Upper lobe of left lung (tissue), 6 donors: ENCODE measurements around the gene SST. TPM values are rescaled to one million over a fixed set of nuclear protein-coding genes. Genes with fewer than 3 reads are reported as not detected.
A peak's percentile ranks its signal among the peaks of the same experiment; 100 is the strongest.

Experiments
- ATAC-seq, 2 donors: fragments of 200-7000 bp; cut with Tn5 transposase; one replicate each; pipeline ENCODE4 v1.9.1; 2022; ENCODE audit warnings: mild to moderate bottlenecking in 2 of 2, moderate library complexity in 2 of 2; ENCODE audit not compliant: low FRiP score in 2 of 2
- DNase-seq, 2 donors: peaks; one replicate each; pipeline ENCODE4 v3.0.0-alpha.2; 2019 to 2020
- H3K27ac ChIP-seq, 4 donors: fragments of 200-600 bp; sonication (generic); one replicate each; pipeline ENCODE4 v1.5.1; 2016 to 2019
- H3K27me3 ChIP-seq, 4 donors: fragments of 200-600 bp; sonication (generic); one replicate each; pipeline ENCODE4 v1.5.1; 2017 to 2019
- H3K36me3 ChIP-seq, 4 donors: fragments of 200-600 bp; sonication (generic); one replicate each; pipeline ENCODE4 v1.5.1; 2016 to 2019
- H3K4me1 ChIP-seq, 4 donors: fragments of 200-600 bp; sonication (generic); one replicate each; pipeline ENCODE4 v1.5.1; 2018 to 2019
- H3K4me3 ChIP-seq, 4 donors: fragments of 200-600 bp; sonication (generic); one replicate each; pipeline ENCODE4 v1.5.1; 2017 to 2019; ENCODE audit warnings: mild to moderate bottlenecking in 2 of 4, moderate library complexity in 1 of 4
- H3K9me3 ChIP-seq, 4 donors: fragments of 200-600 bp; sonication (generic); one replicate each; pipeline ENCODE4 v1.5.1; 2018 to 2019
- EP300 ChIP-seq, 4 donors: sonication (generic); formaldehyde crosslinking; IDR thresholded peaks; one replicate each; pipeline ENCODE4 v1.5.1; 2017; ENCODE audit warnings: antibody characterized with exemption in 4 of 4, control low read depth in 2 of 4
- POLR2A ChIP-seq, 4 donors: fragments of 450-650 bp; IDR thresholded peaks; one replicate each; pipeline ENCODE4 v1.5.1; 2016 to 2017; ENCODE audit warnings: antibody characterized with exemption in 4 of 4, mild to moderate bottlenecking in 2 of 4
- POLR2AphosphoS5 ChIP-seq, 2 donors: sonication (generic); formaldehyde crosslinking; IDR thresholded peaks; one replicate each; pipeline ENCODE4 v1.5.1; 2017; ENCODE audit warnings: antibody characterized with exemption in 2 of 2
- WGBS, 2 donors: methylation state at CpG; one replicate each; pipeline ENCODE4 v1.1.5; 2017 to 2018; 5-methylcytosine and 5-hydroxymethylcytosine counted together
- total RNA-seq, 6 donors: library from RNA; depleted of rRNA in 4 of 6; stranded (reverse); fragments of >200 nt in 4 of 6; gene quantifications; one replicate each; pipeline versions ENCODE4 v1.1.0 to v1.2.1, GENCODE V29; 2016 to 2021
- TF ChIP-seq, protein P1 (sequence below), 6 experiments: fragments of 450-650 bp in 4 of 6; fragments of 200-600 bp in 2 of 6; sonication (generic) in 2 of 6; IDR thresholded peaks; one replicate each; pipeline ENCODE4 v1.5.1; 2016 to 2019; ENCODE audit warnings: antibody characterized with exemption in 6 of 6
- donor health status: DM: no; HTN: no; CAD: no; lungs with moderate emphysema.
- donor health status: DM: no; HTN: yes; CAD: no; lungs with severe emphysema.

SST gene
- total RNA-seq, 6 donors from 2014 or later, result not detected

GRCh38 chr3:187696021-187696420, 25.8 kb upstream of the SST start:
- no peak for DNase-seq
- H3K36me3 ChIP-seq, result no peaks in the 10 kb centered on the region
- H3K9me3 ChIP-seq, result no peaks in the 10 kb centered on the region
- 53 to 59% methylated on average over 4 of the region's 4 CpGs for WGBS, 2 donors
- no peaks in the 10 kb centered on the region for H3K4me1 ChIP-seq
- no peak overlapping the region for H3K4me3 ChIP-seq
- ATAC-seq, result no peak
- no peak for TF ChIP-seq POLR2A (IDR thresholded peaks at IDR 0.05)
- TF ChIP-seq, protein P1, sequence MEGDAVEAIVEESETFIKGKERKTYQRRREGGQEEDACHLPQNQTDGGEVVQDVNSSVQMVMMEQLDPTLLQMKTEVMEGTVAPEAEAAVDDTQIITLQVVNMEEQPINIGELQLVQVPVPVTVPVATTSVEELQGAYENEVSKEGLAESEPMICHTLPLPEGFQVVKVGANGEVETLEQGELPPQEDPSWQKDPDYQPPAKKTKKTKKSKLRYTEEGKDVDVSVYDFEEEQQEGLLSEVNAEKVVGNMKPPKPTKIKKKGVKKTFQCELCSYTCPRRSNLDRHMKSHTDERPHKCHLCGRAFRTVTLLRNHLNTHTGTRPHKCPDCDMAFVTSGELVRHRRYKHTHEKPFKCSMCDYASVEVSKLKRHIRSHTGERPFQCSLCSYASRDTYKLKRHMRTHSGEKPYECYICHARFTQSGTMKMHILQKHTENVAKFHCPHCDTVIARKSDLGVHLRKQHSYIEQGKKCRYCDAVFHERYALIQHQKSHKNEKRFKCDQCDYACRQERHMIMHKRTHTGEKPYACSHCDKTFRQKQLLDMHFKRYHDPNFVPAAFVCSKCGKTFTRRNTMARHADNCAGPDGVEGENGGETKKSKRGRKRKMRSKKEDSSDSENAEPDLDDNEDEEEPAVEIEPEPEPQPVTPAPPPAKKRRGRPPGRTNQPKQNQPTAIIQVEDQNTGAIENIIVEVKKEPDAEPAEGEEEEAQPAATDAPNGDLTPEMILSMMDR (IDR thresholded peaks at IDR 0.05), result no peak
- no peak for TF ChIP-seq EP300 (IDR thresholded peaks at IDR 0.05)
- no peak for TF ChIP-seq POLR2AphosphoS5 (IDR thresholded peaks at IDR 0.05)
- H3K27me3 ChIP-seq, result no peaks in the 10 kb centered on the region
- peak overlapping the region in 1 of 4 donors; percentile 32 for H3K27ac ChIP-seq

DNA sequence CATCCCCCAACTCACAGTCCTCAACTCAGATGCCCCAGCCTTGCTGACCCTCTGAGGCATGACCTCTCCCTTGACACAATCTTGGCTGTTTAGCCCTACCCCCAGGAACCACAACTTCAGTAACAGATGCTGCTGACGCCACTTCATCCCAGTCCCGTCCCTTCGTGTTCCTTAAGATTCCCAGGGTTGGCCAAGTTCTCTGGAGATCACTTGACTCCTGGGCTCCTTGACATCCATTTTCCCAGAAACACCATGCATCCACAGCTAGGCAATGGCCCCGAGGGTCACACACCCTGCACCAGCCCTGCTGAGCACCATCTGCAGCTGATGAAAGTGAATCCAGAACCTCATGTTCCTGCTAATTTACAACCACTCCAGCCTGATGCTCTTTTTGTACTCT, 25.3 kb upstream of the SST start:
- Histone ChIP-seq H3K4me1 (no peaks in the 10 kb centered on the region), H3K9me3 (no peaks in the 10 kb centered on the region), H3K36me3 (no peaks in the 10 kb centered on the region), H3K27ac (no peak overlapping the region), H3K4me3 (no peak overlapping the region), H3K27me3 (no peaks in the 10 kb centered on the region)
- DNase-seq (no peak), ATAC-seq (no peak)
- peak in 2 of 4 donors; percentile 35 to 43 for TF ChIP-seq EP300 (IDR thresholded peaks at IDR 0.05)
- TF ChIP-seq, protein P1 (IDR thresholded peaks at IDR 0.05), result no peak
- peak in 1 of 2 donors; percentile 19 for TF ChIP-seq POLR2AphosphoS5 (IDR thresholded peaks at IDR 0.05)
- TF ChIP-seq POLR2A (IDR thresholded peaks at IDR 0.05), result no peak
- 74 to 77% methylated on average over 4 of the region's 4 CpGs for WGBS, 2 donors

DNA sequence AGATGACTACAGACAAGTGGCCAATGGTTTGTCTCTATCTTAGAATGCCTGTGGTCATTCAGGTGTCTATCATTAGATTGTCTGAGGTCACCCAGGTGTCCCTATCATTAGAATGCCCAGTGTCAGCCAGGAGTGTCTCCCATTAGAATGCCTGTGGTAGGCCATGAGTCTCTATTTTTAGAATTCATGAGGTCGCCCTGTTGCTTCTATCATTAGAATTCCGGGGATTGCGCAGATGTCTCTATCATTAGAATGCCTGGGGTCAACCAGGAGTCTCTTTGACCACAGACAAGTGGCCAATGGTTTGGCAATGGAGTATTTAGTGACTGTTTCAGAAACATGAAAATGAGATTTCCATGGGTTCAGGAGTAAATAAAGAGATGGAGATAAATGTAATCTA, 24.6 kb upstream of the SST start:
- no peak overlapping the region for H3K27ac ChIP-seq
- no peaks in the 10 kb centered on the region for H3K4me1 ChIP-seq
- DNase-seq, result no peak
- no peaks in the 10 kb centered on the region for H3K27me3 ChIP-seq
- no peaks in the 10 kb centered on the region for H3K36me3 ChIP-seq
- TF ChIP-seq EP300 (IDR thresholded peaks at IDR 0.05), result no peak
- no peak for TF ChIP-seq POLR2A (IDR thresholded peaks at IDR 0.05)
- TF ChIP-seq POLR2AphosphoS5 (IDR thresholded peaks at IDR 0.05), result no peak
- TF ChIP-seq, protein P1 (IDR thresholded peaks at IDR 0.05), result no peak
- H3K9me3 ChIP-seq, result no peaks in the 10 kb centered on the region
- no peak for ATAC-seq
- H3K4me3 ChIP-seq, result no peak overlapping the region
- WGBS, 2 donors, result 71 to 79% methylated on average over 3 of the region's 3 CpGs

DNA sequence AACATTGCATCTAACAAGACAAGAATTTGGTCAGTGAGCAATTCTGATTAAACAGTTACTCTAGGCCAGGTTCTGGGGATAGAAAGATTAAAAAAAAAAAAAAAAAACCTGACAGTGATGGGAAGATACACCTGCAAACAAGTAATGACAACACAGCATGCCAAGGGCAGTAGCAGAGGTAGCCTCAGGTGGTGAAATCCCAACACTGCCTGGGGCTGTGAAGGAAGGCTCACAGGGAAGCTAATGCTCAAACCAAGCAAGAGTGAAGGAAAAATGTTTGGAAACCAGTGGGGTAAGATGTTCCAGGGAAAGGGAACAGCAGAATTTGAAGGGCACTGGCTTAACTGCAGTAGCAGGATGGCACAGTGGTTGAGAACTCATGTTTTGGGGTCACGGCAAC, 23.2 kb upstream of the SST start:
- Histone ChIP-seq H3K36me3 (no peaks in the 10 kb centered on the region), H3K4me1 (no peaks in the 10 kb centered on the region), H3K27me3 (no peaks in the 10 kb centered on the region), H3K27ac (no peak overlapping the region), H3K4me3 (no peak overlapping the region), H3K9me3 (no peaks in the 10 kb centered on the region)
- DNase-seq (no peak), ATAC-seq (no peak)
- TF ChIP-seq POLR2AphosphoS5 (IDR thresholded peaks at IDR 0.05), result no peak
- no peak for TF ChIP-seq POLR2A (IDR thresholded peaks at IDR 0.05)
- TF ChIP-seq, protein P1 (IDR thresholded peaks at IDR 0.05), result no peak
- no peak for TF ChIP-seq EP300 (IDR thresholded peaks at IDR 0.05)
- 89 to 100% methylated on average over 1 of the region's 1 CpG for WGBS, 2 donors

DNA sequence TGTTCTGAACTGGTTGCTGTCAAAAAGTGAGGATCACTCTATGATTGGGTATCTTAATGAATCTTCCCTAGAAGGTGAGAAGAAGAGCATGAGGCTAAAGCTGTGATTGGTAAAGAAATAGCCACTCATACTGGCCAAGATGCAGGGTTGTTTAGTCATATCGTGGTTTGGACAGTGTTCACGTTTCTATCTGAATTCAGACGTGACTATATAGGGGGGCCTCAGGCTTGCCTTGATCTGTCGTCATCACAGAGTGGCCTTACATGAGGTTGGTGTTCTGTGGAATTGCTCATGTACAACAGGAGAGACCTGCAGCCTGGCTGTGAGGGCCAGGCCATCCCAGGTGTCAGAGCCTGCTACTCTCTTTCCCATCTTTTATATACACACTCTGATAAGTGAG, 19.8 kb upstream of the SST start:
- Histone ChIP-seq H3K4me3 (no peak overlapping the region), H3K9me3 (peaks cover 0 to 9% (median 5%) of the 10 kb centered on the region in 4 donors), H3K27ac (no peak overlapping the region), H3K27me3 (no peaks in the 10 kb centered on the region), H3K4me1 (no peaks in the 10 kb centered on the region), H3K36me3 (no peaks in the 10 kb centered on the region)
- 69% methylated on average over 4 of the region's 4 CpGs for WGBS, 2 donors
- no peak for TF ChIP-seq POLR2AphosphoS5 (IDR thresholded peaks at IDR 0.05)
- no peak for TF ChIP-seq POLR2A (IDR thresholded peaks at IDR 0.05)
- TF ChIP-seq, protein P1 (IDR thresholded peaks at IDR 0.05), result no peak
- no peak for TF ChIP-seq EP300 (IDR thresholded peaks at IDR 0.05)
- no peak for ATAC-seq
- DNase-seq, result no peak
